Right cardiac atrium (tissue), 5 donors: Measurements from ENCODE around the gene TRAF5. TPM values are rescaled to one million over a fixed set of nuclear protein-coding genes. Genes with fewer than 3 reads are reported as not detected.
A peak's percentile ranks its signal among the peaks of the same experiment; 100 is the strongest.
"Not testable (repeated sequence)": the region's sequence is repeated elsewhere in the genome, so short reads cannot be mapped to it uniquely, and the experiment has no call there.

Experiments
- ATAC-seq, 2 donors: fragments of 200-7000 bp; cut with Tn5 transposase; one replicate each; pipeline versions ENCODE4 v1.8.0 to v1.9.1; 2020; ENCODE audit warnings: moderate library complexity in 2 of 2, mild to moderate bottlenecking in 1 of 2
- DNase-seq, 3 donors: peaks; one replicate each; pipeline ENCODE4 v3.0.0-alpha.2; 2020
- H3K27ac ChIP-seq: one replicate; pipeline ENCODE4 v1.5.1; 2013; ENCODE audit warnings: mild to moderate bottlenecking, low read length, control low read depth, moderate library complexity
- H3K27me3 ChIP-seq: one replicate; pipeline ENCODE4 v1.6.1; 2013; ENCODE audit not compliant: control insufficient read depth, insufficient read depth
- H3K4me1 ChIP-seq: one replicate; pipeline ENCODE4 v1.6.1; 2013; ENCODE audit warnings: low read length; ENCODE audit not compliant: control insufficient read depth, insufficient read depth
- H3K4me3 ChIP-seq: one replicate; pipeline ENCODE4 v1.5.1; 2013; ENCODE audit warnings: low read length, control low read depth
- H3K9me3 ChIP-seq: one replicate; pipeline ENCODE4 v1.6.1; 2013; ENCODE audit warnings: low read length; ENCODE audit not compliant: control insufficient read depth
- WGBS: extraction: QIAGEN DNeasy Blood & Tissue Kit; methylation state at CpG from one replicate; pipeline ENCODE4 v1.1.7; 2013; 5-methylcytosine and 5-hydroxymethylcytosine counted together
- intact Hi-C, 4 donors: fragments of 100-400 bp; cut with DNase I; formaldehyde crosslinking; loops; one replicate each; pipeline versions ENCODE4 v1.11.0 to v1.14.0; 2022 to 2023
- polyA plus RNA-seq: library from polyadenylated mRNA; stranded (reverse); fragments of 200-250 nt; gene quantifications from one replicate; pipeline ENCODE4 v1.2.3, GENCODE V29; 2013
- total RNA-seq, 4 donors: library from RNA; stranded (reverse); fragmentation: NEBNext Ultra II Directional; extraction: Animal tissue kit (Norgen Biotek cat#: 25700); gene quantifications; one replicate each; pipeline ENCODE4 v1.2.1, GENCODE V29; 2021
- donor health status: healthy with polysubstance abuse.
- donor health status: DM: no; HTN: yes; CAD: no.
- donor health status: DM: no; HTN: no; CAD: no.
- donor health status: DM: no; HTN: yes; CAD: no; lungs with severe emphysema.
- donor health status: DM: yes; HTN: yes; CAD: no.

TRAF5 gene
- total and polyA plus RNA-seq, 5 donors, result 2.5 to 4.3 (median 2.9) TPM

DNA sequence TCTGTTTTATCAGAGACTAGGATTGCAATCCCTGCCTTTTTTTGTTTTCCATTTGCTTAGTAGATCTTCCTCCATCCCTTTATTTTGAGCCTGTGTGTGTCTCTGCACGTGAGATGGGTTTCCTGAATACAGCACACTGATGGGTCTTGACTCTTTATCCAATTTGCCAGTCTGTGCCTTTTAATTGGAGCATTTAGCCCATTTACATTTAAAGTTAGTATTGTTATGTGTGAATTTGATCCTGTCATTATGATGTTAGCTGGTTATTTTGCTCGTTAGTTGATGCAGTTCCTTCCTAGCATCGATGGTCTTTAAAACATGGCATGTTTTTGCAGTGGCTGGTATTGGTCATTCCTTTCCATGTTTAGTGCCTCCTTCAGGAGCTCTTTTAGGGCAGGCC is 79.5 kb downstream of the TRAF5 start:
- H3K4me1 ChIP-seq, H3K27me3 ChIP-seq, intact Hi-C loops, H3K9me3 ChIP-seq, H3K27ac ChIP-seq, H3K4me3 ChIP-seq, ATAC-seq, DNase-seq: not testable (repeated sequence)
- WGBS, result 90% methylated on average over 3 of the region's 3 CpGs

DNA sequence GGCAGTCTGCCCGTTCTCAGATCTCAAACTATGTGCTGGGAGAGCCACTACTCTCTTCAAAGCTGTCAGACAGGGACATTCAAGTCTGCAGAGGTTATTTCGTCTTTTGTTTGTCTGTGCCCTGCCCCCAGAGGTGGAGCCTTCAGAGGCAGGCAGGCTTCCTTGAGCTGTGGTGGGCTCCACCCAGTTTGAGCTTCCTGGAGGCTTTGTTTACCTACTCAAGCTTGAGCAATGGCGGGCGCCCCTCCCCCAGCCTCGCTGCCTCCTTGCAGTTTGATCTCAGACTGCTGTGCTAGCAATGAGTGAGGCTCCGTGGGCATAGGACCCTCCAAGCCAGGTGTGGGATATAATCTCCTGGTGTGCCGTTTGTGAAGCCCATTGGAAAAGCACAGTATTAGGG is 81.1 kb downstream of the TRAF5 start:
- 94% methylated on average over 7 of the region's 7 CpGs for WGBS
- DNase-seq, H3K27ac ChIP-seq, H3K4me1 ChIP-seq, intact Hi-C loops, ATAC-seq, H3K4me3 ChIP-seq, H3K9me3 ChIP-seq, H3K27me3 ChIP-seq: not testable (repeated sequence)

DNA sequence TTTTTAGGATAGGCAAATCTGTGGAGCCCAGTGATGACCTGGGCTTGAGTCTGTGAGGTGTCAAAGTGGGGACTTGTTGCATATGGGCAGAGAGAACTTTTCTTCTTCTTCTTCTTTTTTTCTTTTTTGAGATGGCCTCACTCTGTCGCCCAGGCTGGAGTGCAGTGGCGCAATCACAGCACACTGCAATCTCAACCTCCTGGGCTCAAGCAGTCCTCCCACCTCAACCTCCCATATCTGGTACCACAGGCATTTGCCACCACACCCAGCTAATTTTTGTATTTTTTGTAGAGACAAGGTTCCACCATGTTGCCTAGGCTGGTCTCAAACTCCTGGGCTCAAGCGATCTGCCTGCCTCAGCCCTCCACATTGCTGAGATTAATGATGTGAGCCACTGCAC is 85.0 kb downstream of the TRAF5 start:
- no peak for DNase-seq
- H3K27me3 ChIP-seq, result no peaks in the 10 kb centered on the region
- intact Hi-C loops, result no loop called here
- no peaks in the 10 kb centered on the region for H3K9me3 ChIP-seq
- no peak overlapping the region for H3K27ac ChIP-seq
- no peaks in the 10 kb centered on the region for H3K4me1 ChIP-seq
- no peak for ATAC-seq
- H3K4me3 ChIP-seq, result no peak overlapping the region
- WGBS, result 93% methylated on average over 3 of the region's 3 CpGs

DNA sequence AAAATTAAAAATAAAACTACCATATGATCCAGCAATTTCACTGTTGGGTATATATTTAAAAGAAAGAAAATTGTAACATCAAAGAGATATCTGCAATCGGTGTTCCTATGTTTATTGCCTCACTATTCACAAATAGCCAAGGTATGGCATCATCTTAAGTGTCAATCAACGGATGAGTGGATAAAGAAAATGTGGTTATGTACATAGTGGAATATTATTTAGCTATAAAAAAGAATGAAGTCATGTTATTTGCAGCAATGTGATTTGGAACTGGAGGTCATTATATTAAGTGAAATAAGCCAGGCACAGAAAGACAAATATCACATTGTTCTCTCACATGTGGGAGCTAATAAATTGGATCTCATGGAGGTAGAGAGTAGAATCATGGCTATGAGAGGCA is 89.1 kb downstream of the TRAF5 start:
- Histone ChIP-seq H3K27ac (no peak overlapping the region), H3K27me3 (no peaks in the 10 kb centered on the region), H3K4me1 (no peaks in the 10 kb centered on the region), H3K4me3 (no peak overlapping the region), H3K9me3 (no peaks in the 10 kb centered on the region)
- DNase-seq (no peak), ATAC-seq (no peak)
- intact Hi-C loops, result no loop called here
- 95% methylated on average over 2 of the region's 2 CpGs for WGBS

DNA sequence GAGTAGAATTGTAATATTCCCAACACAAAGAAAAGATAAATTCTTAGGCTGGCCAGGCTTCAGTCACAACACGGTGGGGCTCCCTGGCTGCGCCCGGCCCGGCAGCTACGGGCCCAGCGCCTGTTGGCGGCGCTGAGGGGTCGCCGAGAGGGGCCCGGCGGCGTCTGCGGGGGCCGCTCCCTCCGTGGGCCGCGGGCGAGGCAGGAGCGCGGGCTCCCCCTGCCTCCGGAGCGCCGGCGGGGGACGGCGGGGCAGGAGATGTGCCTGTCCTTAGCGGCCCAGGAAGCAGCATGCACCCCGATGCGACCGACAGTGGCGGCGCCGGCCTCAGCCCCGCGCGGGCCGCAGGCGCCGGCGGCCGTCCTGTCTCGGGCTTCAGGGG is 89.6 kb downstream of the TRAF5 start:
- H3K27me3 ChIP-seq, H3K9me3 ChIP-seq, H3K4me1 ChIP-seq, intact Hi-C loops: not testable (repeated sequence)
- DNase-seq (peak; percentile 31 to 72 (median 58)), ATAC-seq (peak; percentile 89 to 91)
- H3K4me3 ChIP-seq, result peak overlapping the region; percentile 84
- WGBS, result 8% methylated on average over 43 of the region's 43 CpGs
- H3K27ac ChIP-seq, result peak overlapping the region; percentile 72

DNA sequence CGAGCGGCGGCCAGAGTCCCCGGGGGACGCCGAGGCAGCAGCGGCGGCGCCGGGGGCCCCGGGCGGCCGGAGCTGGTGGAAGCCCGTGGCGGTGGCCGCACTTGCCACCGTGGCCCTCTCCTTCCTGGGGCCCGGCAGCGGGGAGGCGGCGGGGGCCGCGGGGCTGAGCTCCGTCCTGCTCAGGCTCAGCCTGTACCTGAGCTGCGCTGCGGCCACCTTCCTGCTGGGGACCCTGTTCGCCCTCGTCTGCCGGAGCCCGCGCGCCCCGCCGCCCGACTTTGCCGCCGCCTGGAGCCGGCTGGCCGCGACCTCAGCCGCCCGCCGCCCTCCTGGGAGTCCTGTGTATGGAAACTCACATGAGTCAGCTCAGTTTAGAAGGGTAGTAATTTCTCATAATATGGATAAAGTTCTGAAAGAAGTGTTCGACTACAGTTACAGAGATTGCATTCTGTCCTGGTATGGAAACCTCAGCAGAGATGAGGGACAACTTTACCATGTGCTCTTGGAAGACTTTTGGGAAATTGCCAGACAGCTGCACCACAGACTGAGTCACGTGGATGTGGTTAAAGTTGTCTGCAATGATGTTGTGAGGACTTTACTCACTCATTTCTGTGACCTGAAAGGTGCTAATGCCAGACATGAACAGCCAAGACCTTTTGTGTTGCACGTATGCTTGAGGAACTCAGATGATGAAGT is 90.1 kb downstream of the TRAF5 start:
- peak; percentile 76 to 85 for ATAC-seq
- intact Hi-C loops, H3K4me1 ChIP-seq, H3K9me3 ChIP-seq, H3K27me3 ChIP-seq: not testable (repeated sequence)
- DNase-seq, result peak; percentile 48 to 78 (median 78)
- H3K4me3 ChIP-seq, result peak overlapping the region; percentile 84
- peak overlapping the region; percentile 72 for H3K27ac ChIP-seq
- WGBS, result 13% methylated on average over 45 of the region's 46 CpGs

DNA sequence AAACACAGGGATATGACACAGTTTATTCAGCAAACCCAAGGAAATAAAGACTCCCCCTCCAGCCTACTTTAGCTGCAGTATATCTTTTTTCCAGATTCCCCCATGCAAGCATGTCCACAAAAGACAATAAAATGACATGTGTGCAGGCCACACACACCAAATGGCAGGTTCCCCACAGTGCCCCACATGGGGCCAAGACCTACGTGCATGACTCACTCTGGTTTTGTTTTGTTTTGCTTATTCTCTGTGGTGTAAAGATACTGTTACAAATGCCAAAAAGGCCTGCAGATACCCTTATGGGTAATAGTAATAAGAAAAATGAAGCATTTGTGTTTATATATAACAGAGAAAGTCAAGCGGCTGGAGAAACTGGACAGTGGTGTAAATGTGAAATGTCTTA is 93.8 kb downstream of the TRAF5 start:
- 83% methylated on average over 2 of the region's 2 CpGs for WGBS
- Histone ChIP-seq H3K9me3 (no peaks in the 10 kb centered on the region), H3K4me3 (no peak overlapping the region), H3K27me3 (no peaks in the 10 kb centered on the region), H3K4me1 (no peaks in the 10 kb centered on the region), H3K27ac (no peak overlapping the region)
- ATAC-seq, result no peak
- DNase-seq, result no peak
- intact Hi-C loops, result no loop called here

DNA sequence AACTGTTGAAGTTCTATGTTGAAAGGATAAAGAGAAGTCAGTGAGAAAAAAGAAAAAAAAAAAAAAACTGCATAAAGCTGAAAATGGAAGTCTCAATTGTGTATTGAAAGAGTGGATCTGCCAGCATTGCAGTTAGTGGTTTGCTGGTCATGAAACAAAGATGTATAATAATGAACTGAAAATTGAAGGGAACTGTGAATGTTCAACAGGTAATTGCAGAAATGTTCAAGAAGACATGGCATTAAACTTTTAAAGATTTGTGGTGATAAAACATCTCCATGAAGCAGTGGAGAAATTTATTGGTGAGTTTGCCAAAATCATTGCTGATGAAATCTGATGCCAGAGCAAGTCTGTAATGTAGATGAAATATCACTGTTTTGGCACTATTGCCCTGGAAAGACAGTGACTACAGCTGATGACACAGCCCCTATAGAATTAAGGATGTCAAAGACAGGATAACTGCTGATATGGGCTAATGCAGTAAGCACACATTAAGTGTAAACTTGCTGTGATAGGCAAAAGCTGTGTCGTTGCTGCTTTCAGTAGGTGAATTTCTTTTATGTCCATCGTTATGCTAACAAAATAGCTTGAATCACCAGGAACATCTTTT is 94.3 kb downstream of the TRAF5 start:
- no peak overlapping the region for H3K27ac ChIP-seq
- no peak for DNase-seq
- 75% methylated on average over 2 of the region's 2 CpGs for WGBS
- ATAC-seq, result no peak
- no peaks in the 10 kb centered on the region for H3K9me3 ChIP-seq
- intact Hi-C loops, result no loop called here
- no peak overlapping the region for H3K4me3 ChIP-seq
- no peaks in the 10 kb centered on the region for H3K27me3 ChIP-seq
- no peaks in the 10 kb centered on the region for H3K4me1 ChIP-seq

DNA sequence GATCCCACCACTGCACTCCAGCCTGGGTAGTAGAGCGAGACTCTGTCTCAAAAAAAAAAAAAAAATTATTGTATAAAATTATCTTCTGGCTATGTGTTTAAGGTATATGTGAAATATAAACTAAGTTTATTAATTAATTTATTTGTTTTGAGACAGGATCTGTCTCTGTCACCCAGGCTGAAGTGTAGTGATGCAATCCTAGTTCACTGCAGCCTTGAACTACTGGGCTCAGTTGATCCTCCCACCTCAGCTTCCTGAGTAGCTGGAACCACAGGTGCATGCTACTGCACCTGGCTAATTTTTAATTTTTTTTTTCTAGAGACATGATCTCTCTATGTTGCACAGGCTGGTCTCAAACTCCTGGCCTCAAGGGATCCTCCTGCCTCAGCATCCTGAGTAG is 97.4 kb downstream of the TRAF5 start:
- Histone ChIP-seq H3K4me3 (no peak overlapping the region), H3K4me1 (no peaks in the 10 kb centered on the region), H3K27ac (no peak overlapping the region), H3K27me3 (no peaks in the 10 kb centered on the region), H3K9me3 (no peaks in the 10 kb centered on the region)
- ATAC-seq, result no peak
- intact Hi-C loops, result no loop called here
- DNase-seq, result no peak
- WGBS, result 100% methylated on average over 1 of the region's 1 CpG

Other genes with a start within 250 kb of the TRAF5 start
- gene KCNH1, start 192.7 kb upstream of the TRAF5 start, total RNA-seq, result not detected
- gene KCNH1, start 192.7 kb upstream of the TRAF5 start, polyA plus RNA-seq, result 0.02 TPM
- 10 to 100 TPM; 40.5 to 49.0 (median 44.0) TPM for gene RCOR3, start 67.5 kb upstream of the TRAF5 start, total RNA-seq
- gene RCOR3, start 67.5 kb upstream of the TRAF5 start, polyA plus RNA-seq, result 21.9 TPM
- under 1 TPM in 1 of 4 donors, not detected in 3; 0.09 TPM for gene RD3, start 165.3 kb downstream of the TRAF5 start, total RNA-seq
- gene RD3, start 165.3 kb downstream of the TRAF5 start, polyA plus RNA-seq, result 0.05 TPM